ENCODE measurements around the gene SLC25A28. TPM values are rescaled to one million over a fixed set of nuclear protein-coding genes. Genes with fewer than 3 reads are reported as not detected.
A peak's percentile ranks its signal among the peaks of the same experiment; 100 is the strongest.

The SLC25A28 gene
- total RNA-seq, 1 donor, result 16.0 TPM

- H3K4me3 ChIP-seq (ENCODE audit: low read depth, low read length), result no peak overlapping the region
- no peak for TF ChIP-seq CTCF (IDR thresholded peaks at IDR 0.05; ENCODE audit: insufficient read depth, low read depth, low read length)
- DNase-seq (ENCODE audit: low read depth), result no peak
Measured at GRCh38 chr10:99647601-99648151, 27.4 kb upstream of the SLC25A28 start.

DNA sequence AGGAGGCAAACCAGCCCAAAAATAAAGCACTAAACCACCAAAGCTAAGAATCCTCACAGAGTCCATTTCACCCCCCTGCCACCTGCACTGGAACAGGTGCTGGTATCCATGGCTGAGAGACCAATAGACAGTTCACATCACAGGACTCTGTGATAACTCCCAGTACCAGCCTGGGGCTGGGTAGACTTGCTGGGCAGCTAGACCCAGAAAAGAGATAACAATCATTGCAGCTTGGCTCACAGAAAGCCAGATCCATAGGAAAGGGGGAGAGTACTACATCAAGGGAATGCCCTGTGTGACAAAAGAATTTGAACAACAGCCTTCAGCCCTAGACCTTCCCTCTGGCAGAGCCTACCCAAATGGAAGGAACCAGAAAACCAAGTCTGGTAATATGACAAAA, 13.6 kb upstream of the SLC25A28 start:
- DNase-seq (ENCODE audit: low read depth), result no peak
- H3K4me3 ChIP-seq (ENCODE audit: low read depth, low read length), result no peak overlapping the region
- TF ChIP-seq CTCF (IDR thresholded peaks at IDR 0.05; ENCODE audit: insufficient read depth, low read depth, low read length), result no peak

- DNase-seq (ENCODE audit: low read depth), result peak; percentile 18
- no peak for TF ChIP-seq CTCF (IDR thresholded peaks at IDR 0.05; ENCODE audit: insufficient read depth, low read depth, low read length)
- no peak overlapping the region for H3K4me3 ChIP-seq (ENCODE audit: low read depth, low read length)
Measured at GRCh38 chr10:99631496-99631895, 11.3 kb upstream of the SLC25A28 start.

DNA sequence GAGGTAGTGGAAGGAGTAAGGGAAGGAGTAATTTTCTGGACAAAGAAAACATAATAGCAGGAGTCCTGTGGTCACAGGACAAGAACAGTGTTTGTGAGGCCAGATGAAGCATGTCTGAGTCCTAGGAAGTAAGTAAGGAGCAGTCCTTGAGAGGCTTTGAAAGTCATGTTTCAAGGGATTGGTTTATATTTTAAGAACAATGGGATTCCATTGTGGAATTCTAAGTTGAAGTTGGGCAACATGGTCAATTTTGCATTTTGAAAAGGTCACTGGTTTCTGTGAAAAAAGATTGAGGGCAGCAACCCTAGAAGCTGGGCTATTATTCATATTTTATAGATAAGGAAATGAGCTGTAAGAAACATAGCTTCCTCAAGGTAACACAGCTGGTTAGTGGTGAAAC, 10.8 kb upstream of the SLC25A28 start:
- peak; percentile 8 for DNase-seq (ENCODE audit: low read depth)
- H3K4me3 ChIP-seq (ENCODE audit: low read depth, low read length), result no peak overlapping the region
- no peak for TF ChIP-seq CTCF (IDR thresholded peaks at IDR 0.05; ENCODE audit: insufficient read depth, low read depth, low read length)

- TF ChIP-seq CTCF (IDR thresholded peaks at IDR 0.05; ENCODE audit: insufficient read depth, low read depth, low read length), result peak; percentile 65
Measured at GRCh38 chr10:99630433-99630832, 10.2 kb upstream of the SLC25A28 start.

GRCh38 chr10:99629625-99629978, 9.4 kb upstream of the SLC25A28 start:
- TF ChIP-seq CTCF (IDR thresholded peaks at IDR 0.05; ENCODE audit: insufficient read depth, low read depth, low read length), result no peak
- H3K4me3 ChIP-seq (ENCODE audit: low read depth, low read length), result no peak overlapping the region
- DNase-seq (ENCODE audit: low read depth), result no peak

More at GRCh38 chr10:99630433-99630832, 10.2 kb upstream of the SLC25A28 start:
- peak; percentile 70 for DNase-seq (ENCODE audit: low read depth)
- H3K4me3 ChIP-seq (ENCODE audit: low read depth, low read length), result no peak overlapping the region
